ENCODE data around the gene TRMT2B.

DNA sequence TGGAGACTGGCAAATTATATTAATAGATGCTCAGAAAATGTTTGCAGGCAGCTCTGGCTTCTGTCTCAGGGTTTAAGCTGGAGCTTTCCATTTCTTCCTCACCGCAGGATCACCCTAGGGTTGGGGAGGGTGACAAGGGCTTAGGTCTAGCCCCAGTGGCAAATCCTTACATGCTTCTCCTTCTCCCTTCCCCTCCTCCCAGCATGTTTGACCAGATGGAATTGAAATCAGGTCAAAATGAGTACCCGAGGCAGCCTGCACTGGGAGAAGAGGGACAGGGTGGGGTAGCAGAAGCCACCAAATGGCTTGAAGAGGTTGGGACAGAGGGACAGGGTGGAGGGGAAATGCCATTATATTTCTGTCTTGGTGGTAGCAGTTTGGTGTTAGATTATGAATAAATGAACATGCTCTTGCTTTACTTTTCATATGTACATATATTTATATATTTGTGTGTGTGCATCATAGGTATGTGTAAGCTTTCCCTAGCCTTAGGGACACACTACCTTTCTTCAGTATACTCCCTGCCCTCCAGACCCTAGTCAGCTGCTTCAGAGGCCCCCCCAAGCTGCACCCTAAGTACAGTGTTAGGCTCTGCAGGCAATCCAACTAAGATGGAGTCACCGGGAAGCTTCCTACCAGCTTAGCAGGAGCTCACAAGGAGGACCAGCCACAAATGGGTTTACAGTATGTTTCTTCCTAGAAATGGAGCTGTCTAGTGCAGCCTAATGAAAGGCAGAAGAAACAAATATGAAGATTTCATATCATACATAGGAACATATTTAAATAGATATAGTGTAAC, 28.6 kb upstream of the TRMT2B start:
- TF ChIP-seq, protein P1, sequence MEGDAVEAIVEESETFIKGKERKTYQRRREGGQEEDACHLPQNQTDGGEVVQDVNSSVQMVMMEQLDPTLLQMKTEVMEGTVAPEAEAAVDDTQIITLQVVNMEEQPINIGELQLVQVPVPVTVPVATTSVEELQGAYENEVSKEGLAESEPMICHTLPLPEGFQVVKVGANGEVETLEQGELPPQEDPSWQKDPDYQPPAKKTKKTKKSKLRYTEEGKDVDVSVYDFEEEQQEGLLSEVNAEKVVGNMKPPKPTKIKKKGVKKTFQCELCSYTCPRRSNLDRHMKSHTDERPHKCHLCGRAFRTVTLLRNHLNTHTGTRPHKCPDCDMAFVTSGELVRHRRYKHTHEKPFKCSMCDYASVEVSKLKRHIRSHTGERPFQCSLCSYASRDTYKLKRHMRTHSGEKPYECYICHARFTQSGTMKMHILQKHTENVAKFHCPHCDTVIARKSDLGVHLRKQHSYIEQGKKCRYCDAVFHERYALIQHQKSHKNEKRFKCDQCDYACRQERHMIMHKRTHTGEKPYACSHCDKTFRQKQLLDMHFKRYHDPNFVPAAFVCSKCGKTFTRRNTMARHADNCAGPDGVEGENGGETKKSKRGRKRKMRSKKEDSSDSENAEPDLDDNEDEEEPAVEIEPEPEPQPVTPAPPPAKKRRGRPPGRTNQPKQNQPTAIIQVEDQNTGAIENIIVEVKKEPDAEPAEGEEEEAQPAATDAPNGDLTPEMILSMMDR (IDR thresholded peaks at IDR 0.05): no peak
- no peak for TF ChIP-seq POLR2A (IDR thresholded peaks at IDR 0.05)

All from adrenal gland (tissue), 5 donors.